DND-41 (cell line): ENCODE measurements around the gene STK25.

Source experiments
- ATAC-seq: fragments of 200-7000 bp; cut with Tn5 transposase; 3 replicates; pipeline ENCODE4 v1.9.1; 2021; ENCODE audit warnings: low read depth; ENCODE audit not compliant: insufficient read depth
- DNase-seq: peaks from one replicate; pipeline ENCODE4 v3.0.0-alpha.2; 2020
- H2AFZ ChIP-seq: 2 replicates; pipeline ENCODE4 v1.6.0; 2012; ENCODE audit warnings: low read depth, low read length
- H3K27ac ChIP-seq: 2 replicates; pipeline ENCODE4 v1.5.1; 2012; ENCODE audit warnings: low read length, inconsistent platforms
- H3K27me3 ChIP-seq: fragments of 200-600 bp; sonication (generic); 2 replicates; pipeline ENCODE4 v1.6.0; 2012; ENCODE audit warnings: low read length, mild to moderate bottlenecking, inconsistent platforms; ENCODE audit not compliant: insufficient read depth, poor library complexity
- H3K36me3 ChIP-seq: 2 replicates; pipeline ENCODE4 v1.5.1; 2012; ENCODE audit warnings: low read length, inconsistent platforms; ENCODE audit not compliant: insufficient read depth
- H3K4me1 ChIP-seq: 2 replicates; pipeline ENCODE4 v1.5.1; 2012; ENCODE audit warnings: mild to moderate bottlenecking, low read length; ENCODE audit not compliant: insufficient read depth
- H3K4me2 ChIP-seq: 2 replicates; pipeline ENCODE4 v1.6.0; 2012; ENCODE audit warnings: mild to moderate bottlenecking, moderate library complexity, low read length, inconsistent platforms; ENCODE audit not compliant: insufficient read depth
- H3K4me3 ChIP-seq, 2 experiments: fragments of 200-600 bp in 1 of 2; shearing (Covaris generic) in 1 of 2; 2 replicates each; pipeline ENCODE4 v1.5.1; 2012 to 2016; ENCODE audit warnings: inconsistent platforms in 2 of 2, low read length in 2 of 2, mild to moderate bottlenecking in 2 of 2, low read depth in 1 of 2, moderate library complexity in 1 of 2
- H3K79me2 ChIP-seq: 2 replicates; pipeline ENCODE4 v1.6.0; 2012; ENCODE audit warnings: low read length, inconsistent platforms; ENCODE audit not compliant: insufficient read depth
- H3K9ac ChIP-seq: 2 replicates; pipeline ENCODE4 v1.6.0; 2012; ENCODE audit warnings: low read depth, mild to moderate bottlenecking, inconsistent platforms, low read length, moderate library complexity
- H3K9me3 ChIP-seq: 2 replicates; pipeline ENCODE4 v1.5.1; 2012; ENCODE audit warnings: low read length, moderate library complexity, mild to moderate bottlenecking, inconsistent platforms; ENCODE audit not compliant: insufficient read depth, severe bottlenecking
- H4K20me1 ChIP-seq: 2 replicates; pipeline ENCODE4 v1.6.0; 2012; ENCODE audit warnings: low read length; ENCODE audit not compliant: insufficient read depth
- EZH2 ChIP-seq: IDR thresholded peaks from 3 replicates; pipeline ENCODE4 v1.6.1; 2012; ENCODE audit warnings: borderline replicate concordance, low read depth, mild to moderate bottlenecking, moderate library complexity, low read length, inconsistent platforms; ENCODE audit not compliant: severe bottlenecking
- TF ChIP-seq, protein P1 (sequence below): IDR thresholded peaks from 2 replicates; pipeline ENCODE4 v1.5.1; 2012; ENCODE audit warnings: borderline replicate concordance, low read length, moderate library complexity, mild to moderate bottlenecking; ENCODE audit not compliant: poor library complexity, severe bottlenecking; ENCODE audit errors: extremely low read depth

Gene STK25

DNA sequence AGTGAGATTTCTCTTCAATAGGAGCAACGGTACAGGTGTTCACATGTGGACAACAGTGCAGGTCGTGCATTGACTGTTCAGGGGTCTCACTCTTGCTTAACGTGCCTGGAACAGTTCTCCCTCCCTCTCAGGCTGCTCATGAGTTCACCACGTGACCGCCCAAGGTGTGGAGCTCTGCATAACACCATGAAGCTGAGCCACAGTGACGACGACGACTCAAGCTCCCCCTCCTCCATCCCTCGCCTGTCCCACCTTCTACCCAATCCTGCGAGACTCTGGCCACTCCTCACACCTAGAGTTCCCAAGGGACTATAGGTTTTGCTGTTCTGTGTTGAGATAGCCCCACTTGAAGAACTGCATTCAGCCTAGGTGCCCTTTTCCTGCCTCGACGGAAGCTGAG lies 42.8 kb downstream of the STK25 start:
- H3K4me3 ChIP-seq = no peak overlapping the region
- no peak overlapping the region for H2AFZ ChIP-seq
- no peaks in the 10 kb centered on the region for H3K79me2 ChIP-seq
- peaks cover 27% of the 10 kb centered on the region for H4K20me1 ChIP-seq
- TF ChIP-seq, protein P1, sequence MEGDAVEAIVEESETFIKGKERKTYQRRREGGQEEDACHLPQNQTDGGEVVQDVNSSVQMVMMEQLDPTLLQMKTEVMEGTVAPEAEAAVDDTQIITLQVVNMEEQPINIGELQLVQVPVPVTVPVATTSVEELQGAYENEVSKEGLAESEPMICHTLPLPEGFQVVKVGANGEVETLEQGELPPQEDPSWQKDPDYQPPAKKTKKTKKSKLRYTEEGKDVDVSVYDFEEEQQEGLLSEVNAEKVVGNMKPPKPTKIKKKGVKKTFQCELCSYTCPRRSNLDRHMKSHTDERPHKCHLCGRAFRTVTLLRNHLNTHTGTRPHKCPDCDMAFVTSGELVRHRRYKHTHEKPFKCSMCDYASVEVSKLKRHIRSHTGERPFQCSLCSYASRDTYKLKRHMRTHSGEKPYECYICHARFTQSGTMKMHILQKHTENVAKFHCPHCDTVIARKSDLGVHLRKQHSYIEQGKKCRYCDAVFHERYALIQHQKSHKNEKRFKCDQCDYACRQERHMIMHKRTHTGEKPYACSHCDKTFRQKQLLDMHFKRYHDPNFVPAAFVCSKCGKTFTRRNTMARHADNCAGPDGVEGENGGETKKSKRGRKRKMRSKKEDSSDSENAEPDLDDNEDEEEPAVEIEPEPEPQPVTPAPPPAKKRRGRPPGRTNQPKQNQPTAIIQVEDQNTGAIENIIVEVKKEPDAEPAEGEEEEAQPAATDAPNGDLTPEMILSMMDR = no peak
- TF ChIP-seq EZH2 = no peak
- H3K27me3 ChIP-seq = no peaks in the 10 kb centered on the region
- no peak overlapping the region for H3K9ac ChIP-seq
- H3K4me2 ChIP-seq = no peak overlapping the region
- H3K36me3 ChIP-seq = no peaks in the 10 kb centered on the region
- no peak for ATAC-seq
- no peak for DNase-seq
- no peak overlapping the region for H3K27ac ChIP-seq
- H3K9me3 ChIP-seq = no peaks in the 10 kb centered on the region
- no peaks in the 10 kb centered on the region for H3K4me1 ChIP-seq

DNA sequence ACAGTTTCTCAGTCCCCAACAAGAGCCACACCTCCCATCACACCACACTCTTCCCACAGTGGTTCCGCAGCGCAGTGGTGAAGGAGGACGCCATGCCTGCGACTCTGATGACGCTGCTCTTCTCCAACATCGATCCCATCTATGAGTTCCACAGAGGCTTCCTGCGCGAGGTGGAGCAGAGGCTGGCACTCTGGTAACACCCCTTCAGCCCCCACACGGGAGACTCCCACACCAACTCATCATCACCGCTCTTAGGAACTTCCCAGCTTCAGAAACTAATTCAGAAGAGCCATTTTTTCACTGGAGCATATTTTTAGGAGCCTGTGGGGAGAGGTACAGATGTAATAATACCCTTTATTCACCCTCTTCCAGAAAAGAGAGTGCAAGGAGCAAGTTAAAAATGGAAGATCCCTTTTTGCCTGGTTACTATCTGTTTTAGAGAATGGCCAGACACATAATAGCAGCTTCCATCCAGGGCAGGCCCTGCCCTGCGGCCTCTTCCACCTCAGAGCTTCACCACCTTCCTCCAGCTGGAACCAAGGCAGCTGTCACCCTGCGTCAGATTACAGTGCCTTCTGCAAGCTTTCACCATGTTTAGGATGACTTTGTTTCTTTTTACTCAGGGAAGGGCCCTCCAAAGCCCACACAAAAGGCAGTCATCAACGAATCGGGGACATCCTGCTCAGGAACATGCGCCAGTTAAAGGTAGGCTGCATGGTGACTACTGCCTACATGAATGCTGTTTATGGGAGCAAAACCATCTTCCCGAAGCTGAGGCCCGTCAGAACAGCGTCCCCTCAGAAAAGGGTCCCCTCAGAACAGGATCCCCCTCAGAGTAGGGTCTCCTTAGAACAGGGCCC lies 44.9 kb downstream of the STK25 start:
- no peaks in the 10 kb centered on the region for H3K36me3 ChIP-seq
- no peaks in the 10 kb centered on the region for H3K4me1 ChIP-seq
- no peak for TF ChIP-seq EZH2
- TF ChIP-seq, protein P1 = no peak
- DNase-seq = no peak
- H2AFZ ChIP-seq = no peak overlapping the region
- H3K27me3 ChIP-seq = no peaks in the 10 kb centered on the region
- no peaks in the 10 kb centered on the region for H3K9me3 ChIP-seq
- H3K79me2 ChIP-seq = no peaks in the 10 kb centered on the region
- no peak overlapping the region for H3K27ac ChIP-seq
- H4K20me1 ChIP-seq = peaks cover 38% of the 10 kb centered on the region
- H3K4me2 ChIP-seq = no peak overlapping the region
- no peak for ATAC-seq
- no peak overlapping the region for H3K9ac ChIP-seq
- no peak overlapping the region for H3K4me3 ChIP-seq

DNA sequence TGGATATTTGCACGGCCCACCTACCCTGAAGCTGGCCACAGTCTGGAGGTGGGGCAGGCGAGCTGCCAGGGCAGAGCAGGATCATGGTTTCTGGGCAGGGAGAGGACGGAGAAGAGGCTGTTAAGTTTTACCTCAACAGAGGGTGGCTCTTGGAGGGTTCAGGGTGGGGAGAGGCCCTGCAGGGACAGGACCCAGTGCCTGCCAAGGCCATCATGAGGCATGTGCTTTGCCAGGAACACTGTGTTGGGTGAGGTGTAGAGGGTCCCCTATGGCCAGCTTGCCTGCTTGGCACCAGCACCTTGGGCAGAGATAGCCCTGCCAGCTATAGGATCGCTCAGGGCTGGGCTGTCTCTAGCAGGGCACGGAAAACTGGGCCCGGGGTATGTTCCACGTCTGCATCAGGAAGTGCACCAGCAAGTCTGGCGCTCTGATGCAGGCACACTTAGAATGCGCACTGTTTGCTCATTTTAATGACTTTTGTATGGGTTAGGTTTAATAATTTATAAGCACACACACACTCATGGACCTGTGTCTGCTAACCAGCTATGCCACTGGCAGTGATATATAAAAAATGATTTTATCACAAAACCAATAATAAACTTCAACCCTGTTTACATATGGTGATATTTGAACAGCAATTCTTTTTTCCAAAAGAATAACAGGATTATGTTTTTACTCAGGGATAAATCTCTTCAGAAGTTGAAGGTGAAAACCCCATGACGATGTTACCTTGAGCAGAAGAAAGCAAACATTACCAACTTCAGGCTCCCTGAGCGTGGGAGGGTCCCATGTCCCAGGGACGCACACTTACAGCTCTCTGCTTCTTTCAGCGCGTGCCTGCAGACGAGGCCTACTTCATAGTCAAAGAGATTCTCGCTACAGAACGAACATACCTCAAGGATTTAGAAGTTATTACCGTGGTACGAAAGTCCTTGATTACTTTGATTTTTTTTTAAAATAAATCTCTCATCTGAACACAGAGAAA lies 46.4 kb downstream of the STK25 start:
- Histone ChIP-seq H3K27me3 (no peaks in the 10 kb centered on the region), H4K20me1 (peaks cover 48% of the 10 kb centered on the region), H3K27ac (no peak overlapping the region), H3K4me2 (no peak overlapping the region), H3K4me3 (no peak overlapping the region), H2AFZ (no peak overlapping the region), H3K9ac (no peak overlapping the region), H3K4me1 (no peaks in the 10 kb centered on the region), H3K79me2 (no peaks in the 10 kb centered on the region), H3K9me3 (no peaks in the 10 kb centered on the region), H3K36me3 (no peaks in the 10 kb centered on the region)
- TF ChIP-seq EZH2 = no peak
- TF ChIP-seq, protein P1 = no peak
- ATAC-seq (no peak), DNase-seq (no peak)
